OCI-LY1 (cell line): Measurements from ENCODE around the gene ATP6V0B.

Source experiments
- H2AFZ ChIP-seq: fragments of 200-600 bp; sonication (generic), shearing (Covaris generic); 2 replicates; pipeline ENCODE4 v1.6.0; 2014; ENCODE audit warnings: antibody characterized with exemption, mild to moderate bottlenecking, low read length
- H3F3A ChIP-seq: fragments of 200-600 bp; sonication (generic), shearing (Covaris generic); 2 replicates; pipeline ENCODE4 v1.6.0; 2014; ENCODE audit warnings: mild to moderate bottlenecking, antibody characterized with exemption, low read length, moderate library complexity; ENCODE audit not compliant: insufficient read depth
- H3K27ac ChIP-seq: fragments of 200-600 bp; sonication (generic); 2 replicates; pipeline ENCODE4 v1.5.1; 2014; ENCODE audit warnings: low read length, mixed run types, mild to moderate bottlenecking, low read depth; ENCODE audit not compliant: poor library complexity, severe bottlenecking
- H3K27me3 ChIP-seq: fragments of 200-600 bp; sonication (generic); 2 replicates; pipeline ENCODE4 v1.6.0; 2014; ENCODE audit warnings: antibody characterized with exemption, mild to moderate bottlenecking, low read length, moderate library complexity; ENCODE audit not compliant: insufficient read depth
- H3K36me3 ChIP-seq: fragments of 200-600 bp; sonication (generic); 2 replicates; pipeline ENCODE4 v1.6.1; 2014; ENCODE audit warnings: mild to moderate bottlenecking, antibody characterized with exemption, low read length, moderate library complexity, mixed read lengths; ENCODE audit not compliant: insufficient read depth
- H3K4me1 ChIP-seq: fragments of 200-600 bp; sonication (generic); 2 replicates; pipeline ENCODE4 v1.5.1; 2014; ENCODE audit warnings: mild to moderate bottlenecking, low read length, moderate library complexity; ENCODE audit not compliant: insufficient read depth, severe bottlenecking
- H3K4me2 ChIP-seq: fragments of 200-600 bp; sonication (generic), shearing (Covaris generic); 2 replicates; pipeline ENCODE4 v1.6.1; 2014; ENCODE audit warnings: low read length
- H3K4me3 ChIP-seq: fragments of 200-600 bp; sonication (generic); 2 replicates; pipeline ENCODE4 v1.5.1; 2014; ENCODE audit warnings: low read length, low read depth, mild to moderate bottlenecking, mixed read lengths; ENCODE audit not compliant: poor library complexity, severe bottlenecking
- H3K79me2 ChIP-seq: fragments of 200-600 bp; shearing (Covaris generic); 2 replicates; pipeline ENCODE4 v1.6.1; 2016; ENCODE audit warnings: mixed run types, low read length, mixed read lengths; ENCODE audit not compliant: insufficient read depth
- H3K9ac ChIP-seq: fragments of 200-600 bp; sonication (generic), shearing (Covaris generic); 2 replicates; pipeline ENCODE4 v1.6.1; 2014; ENCODE audit warnings: mild to moderate bottlenecking, low read length, mixed read lengths
- H3K9me2 ChIP-seq: fragments of 200-600 bp; sonication (generic), shearing (Covaris generic); 2 replicates; pipeline ENCODE4 v1.6.1; 2014; ENCODE audit warnings: low read depth, mild to moderate bottlenecking, low read length, mixed read lengths
- H3K9me3 ChIP-seq: fragments of 200-600 bp; shearing (Covaris generic); 2 replicates; pipeline ENCODE4 v1.6.1; 2014; ENCODE audit warnings: low read length, mixed read lengths
- H4K20me1 ChIP-seq: fragments of 200-600 bp; sonication (generic), shearing (Covaris generic); 2 replicates; pipeline ENCODE4 v1.6.0; 2016; ENCODE audit warnings: mild to moderate bottlenecking, low read length; ENCODE audit not compliant: insufficient read depth
- EZH2 ChIP-seq: fragments of 200-600 bp; sonication (generic), shearing (Covaris generic); IDR thresholded peaks from 2 replicates; pipeline ENCODE4 v1.8.0; 2017; ENCODE audit warnings: borderline replicate concordance, mixed run types, mild to moderate bottlenecking, antibody characterized with exemption, low read length, moderate library complexity, mixed read lengths
- TF ChIP-seq, protein P1 (sequence below): fragments of 200-600 bp; sonication (generic), shearing (Covaris generic); IDR thresholded peaks from 2 replicates; pipeline ENCODE4 v1.5.1; 2017; ENCODE audit warnings: mild to moderate bottlenecking, antibody characterized with exemption, low read length, moderate library complexity, mixed read lengths

ATP6V0B gene

GRCh38 chr1:43983253-43983899 lies 8.6 kb downstream of the ATP6V0B start:
- Histone ChIP-seq H3K4me1 (peaks cover 11% of the 10 kb centered on the region), H2AFZ (no peak overlapping the region), H3K36me3 (peaks cover 4% of the 10 kb centered on the region), H3F3A (no peaks in the 10 kb centered on the region), H3K9me3 (no peaks in the 10 kb centered on the region), H3K79me2 (no peaks in the 10 kb centered on the region), H3K27ac (no peak overlapping the region), H3K4me2 (no peak overlapping the region), H3K4me3 (no peak overlapping the region), H3K27me3 (0 out of 2 replicates have a peak, but pooled peaks cover 8% of the 10 kb centered on the region), H3K9ac (no peak overlapping the region), H3K9me2 (no peaks in the 10 kb centered on the region), H4K20me1 (no peaks in the 10 kb centered on the region)
- TF ChIP-seq EZH2, result no peak
- TF ChIP-seq, protein P1, sequence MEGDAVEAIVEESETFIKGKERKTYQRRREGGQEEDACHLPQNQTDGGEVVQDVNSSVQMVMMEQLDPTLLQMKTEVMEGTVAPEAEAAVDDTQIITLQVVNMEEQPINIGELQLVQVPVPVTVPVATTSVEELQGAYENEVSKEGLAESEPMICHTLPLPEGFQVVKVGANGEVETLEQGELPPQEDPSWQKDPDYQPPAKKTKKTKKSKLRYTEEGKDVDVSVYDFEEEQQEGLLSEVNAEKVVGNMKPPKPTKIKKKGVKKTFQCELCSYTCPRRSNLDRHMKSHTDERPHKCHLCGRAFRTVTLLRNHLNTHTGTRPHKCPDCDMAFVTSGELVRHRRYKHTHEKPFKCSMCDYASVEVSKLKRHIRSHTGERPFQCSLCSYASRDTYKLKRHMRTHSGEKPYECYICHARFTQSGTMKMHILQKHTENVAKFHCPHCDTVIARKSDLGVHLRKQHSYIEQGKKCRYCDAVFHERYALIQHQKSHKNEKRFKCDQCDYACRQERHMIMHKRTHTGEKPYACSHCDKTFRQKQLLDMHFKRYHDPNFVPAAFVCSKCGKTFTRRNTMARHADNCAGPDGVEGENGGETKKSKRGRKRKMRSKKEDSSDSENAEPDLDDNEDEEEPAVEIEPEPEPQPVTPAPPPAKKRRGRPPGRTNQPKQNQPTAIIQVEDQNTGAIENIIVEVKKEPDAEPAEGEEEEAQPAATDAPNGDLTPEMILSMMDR, result no peak

GRCh38 chr1:43984855-43985254 lies 10.1 kb downstream of the ATP6V0B start:
- no peak overlapping the region for H2AFZ ChIP-seq
- no peaks in the 10 kb centered on the region for H4K20me1 ChIP-seq
- H3K4me2 ChIP-seq, result no peak overlapping the region
- no peaks in the 10 kb centered on the region for H3K9me2 ChIP-seq
- 0 out of 2 replicates have a peak, but pooled peaks cover 8% of the 10 kb centered on the region for H3K27me3 ChIP-seq
- TF ChIP-seq EZH2, result no peak
- TF ChIP-seq, protein P1, result no peak
- peaks cover under 1% of the 10 kb centered on the region for H3K4me1 ChIP-seq
- no peak overlapping the region for H3K4me3 ChIP-seq
- H3K9ac ChIP-seq, result no peak overlapping the region
- no peak overlapping the region for H3K27ac ChIP-seq
- no peaks in the 10 kb centered on the region for H3K36me3 ChIP-seq
- H3K79me2 ChIP-seq, result no peaks in the 10 kb centered on the region
- no peaks in the 10 kb centered on the region for H3F3A ChIP-seq
- H3K9me3 ChIP-seq, result no peaks in the 10 kb centered on the region

DNA sequence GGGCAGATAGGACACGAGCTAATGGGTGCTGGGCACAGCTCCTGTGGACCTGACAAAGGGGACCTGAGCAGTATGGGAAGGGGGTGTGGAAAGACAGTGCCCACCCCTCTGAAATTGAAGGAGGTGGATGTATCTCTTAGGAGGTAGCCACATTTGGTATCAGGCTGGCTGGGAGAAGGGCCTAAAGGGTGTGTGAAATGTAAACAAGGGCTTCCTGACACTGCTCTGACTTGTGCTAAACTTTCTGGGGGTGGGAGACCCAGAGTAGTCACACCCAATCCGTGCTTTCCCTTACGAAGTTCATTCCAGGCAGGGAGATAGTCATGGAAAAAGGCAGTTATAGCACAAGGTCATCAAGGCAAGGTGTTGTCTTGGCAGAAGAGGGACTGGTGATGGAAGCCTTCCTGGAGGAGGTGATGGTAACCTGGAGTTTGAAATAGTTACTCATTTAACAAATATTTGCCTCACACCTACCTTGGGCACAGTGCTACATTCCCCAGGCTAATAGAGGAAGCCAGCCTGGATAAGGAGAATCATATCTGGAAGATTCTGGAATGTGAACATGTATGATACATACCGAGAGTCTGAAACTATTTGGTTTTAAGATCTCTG lies 11.3 kb downstream of the ATP6V0B start:
- H3K36me3 ChIP-seq, result no peaks in the 10 kb centered on the region
- no peaks in the 10 kb centered on the region for H4K20me1 ChIP-seq
- TF ChIP-seq, protein P1, result no peak
- TF ChIP-seq EZH2, result no peak

More for the DNA sequence above, 11.3 kb downstream of the ATP6V0B start:
- Histone ChIP-seq H2AFZ (no peak overlapping the region), H3K79me2 (no peaks in the 10 kb centered on the region), H3K4me3 (no peak overlapping the region), H3K4me1 (peaks cover 5% of the 10 kb centered on the region), H3K4me2 (no peak overlapping the region), H3K9me2 (no peaks in the 10 kb centered on the region), H3K9ac (no peak overlapping the region), H3K27ac (no peak overlapping the region), H3K27me3 (0 out of 2 replicates have a peak, but pooled peaks cover 5% of the 10 kb centered on the region), H3K9me3 (no peaks in the 10 kb centered on the region), H3F3A (no peaks in the 10 kb centered on the region)
